HepG2 (cell line): ENCODE data around the gene PTGDS.

Experiments
- HDAC1 ChIP-seq: sonication (generic); formaldehyde crosslinking; IDR thresholded peaks from 2 replicates; pipeline ENCODE4 v1.5.1; 2020; ENCODE audit warnings: mild to moderate bottlenecking, missing genetic modification reagents
- KDM5A ChIP-seq: fragments of 200-600 bp; sonication (generic); IDR thresholded peaks from 2 replicates; pipeline ENCODE4 v1.7.0; 2018; ENCODE audit warnings: antibody characterized with exemption, mild to moderate bottlenecking, low read length, borderline replicate concordance
- MXI1 ChIP-seq: IDR thresholded peaks from 3 replicates; pipeline ENCODE4 v1.6.1; 2012; ENCODE audit warnings: low read depth, low read length, inconsistent platforms, borderline replicate concordance
- NR3C1 ChIP-seq: sonication (generic); formaldehyde crosslinking; IDR thresholded peaks from 2 replicates; pipeline ENCODE4 v1.4.0; 2020; ENCODE audit warnings: missing genetic modification reagents
- POLR2A ChIP-seq, 2 experiments: IDR thresholded peaks; 2 replicates each; pipeline ENCODE4 v1.6.1; 2011; ENCODE audit warnings: low read depth in 2 of 2, low read length in 2 of 2, mild to moderate bottlenecking in 1 of 2, moderate library complexity in 1 of 2; ENCODE audit not compliant: insufficient read depth in 1 of 2
- TF ChIP-seq, protein P1 (sequence below): sonication (generic); formaldehyde crosslinking; IDR thresholded peaks from 2 replicates; pipeline ENCODE4 v1.5.0; 2020; ENCODE audit warnings: mild to moderate bottlenecking, missing genetic modification reagents, moderate library complexity
- TF ChIP-seq, protein P2 (sequence below): sonication (generic); formaldehyde crosslinking; conservative IDR thresholded peaks from 2 replicates; pipeline ENCODE4 v1.4.0; 2020; ENCODE audit warnings: missing genetic modification reagents
- TF ChIP-seq, protein P3 (sequence below), 2 experiments: sonication (generic) in 1 of 2; formaldehyde crosslinking in 1 of 2; IDR thresholded peaks; 2 replicates each; pipeline versions ENCODE4 v1.4.0 to v1.6.1; 2018 to 2020; ENCODE audit warnings: missing genetic modification reagents in 2 of 2, borderline replicate concordance in 1 of 2, low read depth in 1 of 2, mild to moderate bottlenecking in 1 of 2, missing biosample characterization in 1 of 2
- TF ChIP-seq, protein P4 (sequence below): IDR thresholded peaks from 2 replicates; pipeline ENCODE4 v1.6.1; 2016; ENCODE audit warnings: mild to moderate bottlenecking, missing biosample characterization, missing genetic modification reagents

DNA sequence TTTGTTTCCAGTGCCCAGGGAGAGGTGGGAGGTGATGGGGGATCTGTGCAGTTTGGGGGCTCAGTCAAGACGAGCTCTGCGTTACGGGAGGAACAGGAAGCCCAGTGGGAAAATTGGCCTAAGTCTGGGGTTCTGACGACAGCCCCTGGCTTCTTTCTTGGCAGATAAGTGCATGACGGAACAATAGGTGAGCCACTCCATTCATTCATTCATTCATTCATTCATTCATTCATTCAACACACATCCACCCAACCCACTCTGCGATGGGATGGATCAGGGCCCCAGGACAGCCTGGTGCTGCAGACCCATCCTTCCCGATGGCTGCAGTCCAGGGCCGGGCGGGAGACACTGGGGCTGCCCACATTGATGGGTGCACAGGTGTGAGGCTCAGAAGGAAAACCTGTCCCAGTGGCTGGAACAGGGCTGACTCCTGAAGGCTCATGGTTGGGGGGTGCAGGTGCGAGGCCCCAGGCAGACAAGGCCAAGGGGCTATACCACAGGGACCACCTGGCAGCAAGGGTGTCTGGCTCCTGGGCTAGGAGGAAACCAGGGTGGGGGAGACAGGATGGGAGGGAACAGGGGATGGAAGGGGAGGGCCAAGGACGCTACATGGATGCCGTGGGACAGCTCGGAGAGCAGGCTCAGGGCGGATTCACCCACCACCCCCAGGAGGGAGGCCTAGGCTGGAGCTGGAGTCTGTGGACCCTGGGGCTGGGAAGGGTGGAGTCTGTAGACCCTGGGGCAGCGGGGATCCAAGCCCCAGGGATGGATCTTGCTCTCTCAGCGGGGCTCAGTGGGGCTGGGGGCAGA lies 3.6 kb downstream of the PTGDS start:
- TF ChIP-seq, protein P1, sequence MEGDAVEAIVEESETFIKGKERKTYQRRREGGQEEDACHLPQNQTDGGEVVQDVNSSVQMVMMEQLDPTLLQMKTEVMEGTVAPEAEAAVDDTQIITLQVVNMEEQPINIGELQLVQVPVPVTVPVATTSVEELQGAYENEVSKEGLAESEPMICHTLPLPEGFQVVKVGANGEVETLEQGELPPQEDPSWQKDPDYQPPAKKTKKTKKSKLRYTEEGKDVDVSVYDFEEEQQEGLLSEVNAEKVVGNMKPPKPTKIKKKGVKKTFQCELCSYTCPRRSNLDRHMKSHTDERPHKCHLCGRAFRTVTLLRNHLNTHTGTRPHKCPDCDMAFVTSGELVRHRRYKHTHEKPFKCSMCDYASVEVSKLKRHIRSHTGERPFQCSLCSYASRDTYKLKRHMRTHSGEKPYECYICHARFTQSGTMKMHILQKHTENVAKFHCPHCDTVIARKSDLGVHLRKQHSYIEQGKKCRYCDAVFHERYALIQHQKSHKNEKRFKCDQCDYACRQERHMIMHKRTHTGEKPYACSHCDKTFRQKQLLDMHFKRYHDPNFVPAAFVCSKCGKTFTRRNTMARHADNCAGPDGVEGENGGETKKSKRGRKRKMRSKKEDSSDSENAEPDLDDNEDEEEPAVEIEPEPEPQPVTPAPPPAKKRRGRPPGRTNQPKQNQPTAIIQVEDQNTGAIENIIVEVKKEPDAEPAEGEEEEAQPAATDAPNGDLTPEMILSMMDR (CRISPR knock-in tag) = no peak
- TF ChIP-seq, protein P2, sequence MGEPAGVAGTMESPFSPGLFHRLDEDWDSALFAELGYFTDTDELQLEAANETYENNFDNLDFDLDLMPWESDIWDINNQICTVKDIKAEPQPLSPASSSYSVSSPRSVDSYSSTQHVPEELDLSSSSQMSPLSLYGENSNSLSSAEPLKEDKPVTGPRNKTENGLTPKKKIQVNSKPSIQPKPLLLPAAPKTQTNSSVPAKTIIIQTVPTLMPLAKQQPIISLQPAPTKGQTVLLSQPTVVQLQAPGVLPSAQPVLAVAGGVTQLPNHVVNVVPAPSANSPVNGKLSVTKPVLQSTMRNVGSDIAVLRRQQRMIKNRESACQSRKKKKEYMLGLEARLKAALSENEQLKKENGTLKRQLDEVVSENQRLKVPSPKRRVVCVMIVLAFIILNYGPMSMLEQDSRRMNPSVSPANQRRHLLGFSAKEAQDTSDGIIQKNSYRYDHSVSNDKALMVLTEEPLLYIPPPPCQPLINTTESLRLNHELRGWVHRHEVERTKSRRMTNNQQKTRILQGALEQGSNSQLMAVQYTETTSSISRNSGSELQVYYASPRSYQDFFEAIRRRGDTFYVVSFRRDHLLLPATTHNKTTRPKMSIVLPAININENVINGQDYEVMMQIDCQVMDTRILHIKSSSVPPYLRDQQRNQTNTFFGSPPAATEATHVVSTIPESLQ = no peak
- no peak for TF ChIP-seq HDAC1 (CRISPR knock-in tag)
- no peak for TF ChIP-seq MXI1
- no peak for TF ChIP-seq NR3C1
- TF ChIP-seq, protein P3, sequence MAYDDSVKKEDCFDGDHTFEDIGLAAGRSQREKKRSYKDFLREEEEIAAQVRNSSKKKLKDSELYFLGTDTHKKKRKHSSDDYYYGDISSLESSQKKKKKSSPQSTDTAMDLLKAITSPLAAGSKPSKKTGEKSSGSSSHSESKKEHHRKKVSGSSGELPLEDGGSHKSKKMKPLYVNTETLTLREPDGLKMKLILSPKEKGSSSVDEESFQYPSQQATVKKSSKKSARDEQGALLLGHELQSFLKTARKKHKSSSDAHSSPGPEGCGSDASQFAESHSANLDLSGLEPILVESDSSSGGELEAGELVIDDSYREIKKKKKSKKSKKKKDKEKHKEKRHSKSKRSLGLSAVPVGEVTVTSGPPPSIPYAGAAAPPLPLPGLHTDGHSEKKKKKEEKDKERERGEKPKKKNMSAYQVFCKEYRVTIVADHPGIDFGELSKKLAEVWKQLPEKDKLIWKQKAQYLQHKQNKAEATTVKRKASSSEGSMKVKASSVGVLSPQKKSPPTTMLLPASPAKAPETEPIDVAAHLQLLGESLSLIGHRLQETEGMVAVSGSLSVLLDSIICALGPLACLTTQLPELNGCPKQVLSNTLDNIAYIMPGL (CRISPR knock-in tag; IDR thresholded peaks at IDR 0.05; ENCODE audit: borderline replicate concordance in 1 of 2, low read depth in 1 of 2) = no peak
- no peak for TF ChIP-seq KDM5A
- no peak for TF ChIP-seq POLR2A (IDR thresholded peaks at IDR 0.05; ENCODE audit: insufficient read depth in 1 of 2, low read depth in 2 of 2, low read length in 2 of 2)
- TF ChIP-seq, protein P4, sequence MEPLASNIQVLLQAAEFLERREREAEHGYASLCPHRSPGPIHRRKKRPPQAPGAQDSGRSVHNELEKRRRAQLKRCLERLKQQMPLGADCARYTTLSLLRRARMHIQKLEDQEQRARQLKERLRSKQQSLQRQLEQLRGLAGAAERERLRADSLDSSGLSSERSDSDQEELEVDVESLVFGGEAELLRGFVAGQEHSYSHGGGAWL (CRISPR knock-in tag) = no peak
